ENCODE data around the gene TRPC4AP. TPM values are rescaled to one million over a fixed set of nuclear protein-coding genes. Genes with fewer than 3 reads are reported as not detected.

TRPC4AP gene
- total RNA-seq, 1 experiment from 2014 or later, result 94.4 TPM

GRCh38 chr20:35002426-35003210 lies 90.0 kb downstream of the TRPC4AP start:
- no peak for DNase-seq (ENCODE audit: low read depth)

GRCh38 chr20:35001596-35002362 lies 90.8 kb downstream of the TRPC4AP start:
- no peak for DNase-seq (ENCODE audit: low read depth)

GRCh38 chr20:35000922-35001595 lies 91.5 kb downstream of the TRPC4AP start:
- DNase-seq (ENCODE audit: low read depth), result no peak

- DNase-seq (ENCODE audit: low read depth), result no peak
These were observed 92.2 kb downstream of the TRPC4AP start for GRCh38 chr20:35000311-35000921.

GRCh38 chr20:34999782-35000181 lies 92.8 kb downstream of the TRPC4AP start:
- DNase-seq (ENCODE audit: low read depth), result no peak

GRCh38 chr20:34999021-34999451 lies 93.6 kb downstream of the TRPC4AP start:
- DNase-seq (ENCODE audit: low read depth), result no peak

GRCh38 chr20:34998331-34998950 lies 94.2 kb downstream of the TRPC4AP start:
- no peak for DNase-seq (ENCODE audit: low read depth)

- DNase-seq (ENCODE audit: low read depth), result no peak
These were observed 94.8 kb downstream of the TRPC4AP start for GRCh38 chr20:34997774-34998173.

- no peak for DNase-seq (ENCODE audit: low read depth)
These were observed 95.5 kb downstream of the TRPC4AP start for GRCh38 chr20:34997131-34997561.

- DNase-seq (ENCODE audit: low read depth), result no peak
These were observed 96.2 kb downstream of the TRPC4AP start for GRCh38 chr20:34996243-34997028.

- no peak for DNase-seq (ENCODE audit: low read depth)
These were observed 96.9 kb downstream of the TRPC4AP start for GRCh38 chr20:34995696-34996095.

GRCh38 chr20:34995192-34995591 lies 97.4 kb downstream of the TRPC4AP start:
- no peak for DNase-seq (ENCODE audit: low read depth)

- no peak for DNase-seq (ENCODE audit: low read depth)
These were observed 98.0 kb downstream of the TRPC4AP start for GRCh38 chr20:34994509-34995131.

- DNase-seq (ENCODE audit: low read depth), result no peak
These were observed 98.6 kb downstream of the TRPC4AP start for GRCh38 chr20:34993941-34994508.

GRCh38 chr20:34992751-34993417 lies 99.7 kb downstream of the TRPC4AP start:
- DNase-seq (ENCODE audit: low read depth), result no peak

- DNase-seq (ENCODE audit: low read depth), result no peak
These were observed 101.9 kb downstream of the TRPC4AP start for GRCh38 chr20:34990661-34991214.

GRCh38 chr20:34990231-34990630 lies 102.4 kb downstream of the TRPC4AP start:
- DNase-seq (ENCODE audit: low read depth), result no peak

GRCh38 chr20:34989670-34990069 lies 102.9 kb downstream of the TRPC4AP start:
- DNase-seq (ENCODE audit: low read depth), result no peak

GRCh38 chr20:34989118-34989517 lies 103.5 kb downstream of the TRPC4AP start:
- no peak for DNase-seq (ENCODE audit: low read depth)

Measured in M059J (cell line).